ENCODE results near the gene MGMT.

MGMT gene

DNA sequence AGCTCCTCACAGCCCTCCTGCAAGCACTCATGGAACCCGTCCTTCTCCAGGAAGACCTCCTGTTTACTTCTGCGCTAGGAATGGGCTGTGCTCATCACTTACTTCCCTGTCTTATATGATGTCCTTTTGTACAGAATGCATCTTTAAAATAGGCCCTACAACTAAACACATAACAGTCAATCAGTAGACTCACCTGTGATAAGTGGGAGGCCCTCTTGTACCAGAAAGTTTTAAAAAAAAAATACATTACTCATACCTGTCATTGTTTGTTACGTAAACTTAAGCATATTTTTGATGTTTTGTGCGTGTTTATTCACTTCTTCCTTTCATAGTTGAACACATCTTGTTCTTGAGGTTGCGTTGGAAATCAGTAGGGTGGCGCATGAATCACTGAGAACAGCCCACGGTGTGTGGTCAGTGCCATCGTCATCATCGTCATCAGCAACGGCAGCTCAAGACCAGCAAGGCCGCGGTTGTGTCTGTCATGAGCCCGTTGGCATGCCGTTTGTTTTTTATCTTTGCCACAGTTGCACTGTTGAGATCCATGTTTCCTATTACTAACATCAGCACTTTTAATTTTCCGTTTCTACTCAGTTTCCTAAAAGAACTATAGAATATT lies 232.8 kb downstream of the MGMT start:
- TF ChIP-seq, protein P1, sequence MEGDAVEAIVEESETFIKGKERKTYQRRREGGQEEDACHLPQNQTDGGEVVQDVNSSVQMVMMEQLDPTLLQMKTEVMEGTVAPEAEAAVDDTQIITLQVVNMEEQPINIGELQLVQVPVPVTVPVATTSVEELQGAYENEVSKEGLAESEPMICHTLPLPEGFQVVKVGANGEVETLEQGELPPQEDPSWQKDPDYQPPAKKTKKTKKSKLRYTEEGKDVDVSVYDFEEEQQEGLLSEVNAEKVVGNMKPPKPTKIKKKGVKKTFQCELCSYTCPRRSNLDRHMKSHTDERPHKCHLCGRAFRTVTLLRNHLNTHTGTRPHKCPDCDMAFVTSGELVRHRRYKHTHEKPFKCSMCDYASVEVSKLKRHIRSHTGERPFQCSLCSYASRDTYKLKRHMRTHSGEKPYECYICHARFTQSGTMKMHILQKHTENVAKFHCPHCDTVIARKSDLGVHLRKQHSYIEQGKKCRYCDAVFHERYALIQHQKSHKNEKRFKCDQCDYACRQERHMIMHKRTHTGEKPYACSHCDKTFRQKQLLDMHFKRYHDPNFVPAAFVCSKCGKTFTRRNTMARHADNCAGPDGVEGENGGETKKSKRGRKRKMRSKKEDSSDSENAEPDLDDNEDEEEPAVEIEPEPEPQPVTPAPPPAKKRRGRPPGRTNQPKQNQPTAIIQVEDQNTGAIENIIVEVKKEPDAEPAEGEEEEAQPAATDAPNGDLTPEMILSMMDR (IDR thresholded peaks at IDR 0.05; ENCODE audit: control insufficient read depth, extremely low read depth, insufficient read depth), result no peak
- DNase-seq (ENCODE audit: low read depth), result no peak

DNA sequence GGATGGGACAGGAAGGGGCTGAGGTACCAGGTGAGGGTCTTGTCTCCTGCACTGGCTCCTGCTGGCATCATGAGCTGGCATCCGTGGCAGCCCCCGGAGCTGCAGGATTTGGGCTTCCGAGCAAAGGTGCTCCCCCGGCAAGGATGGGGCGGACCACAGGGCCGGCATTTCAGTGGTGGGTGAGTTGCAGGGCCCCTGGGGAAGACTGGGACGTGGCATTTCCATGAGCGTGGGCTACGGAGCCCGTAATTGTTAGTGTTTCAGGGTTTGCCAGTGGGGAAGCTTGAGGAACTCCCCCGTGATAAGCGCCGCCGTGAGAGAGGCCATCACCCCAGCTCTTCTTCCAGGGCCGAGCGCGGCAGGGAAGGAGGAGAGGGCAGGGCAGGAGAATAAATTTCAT lies 235.6 kb downstream of the MGMT start:
- H3K4me3 ChIP-seq (ENCODE audit: low read depth, low read length), result no peak overlapping the region
- no peak for DNase-seq (ENCODE audit: low read depth)
- TF ChIP-seq, protein P1 (IDR thresholded peaks at IDR 0.05; ENCODE audit: control insufficient read depth, extremely low read depth, insufficient read depth), result no peak

More for the DNA sequence above, 232.8 kb downstream of the MGMT start:
- no peak overlapping the region for H3K4me3 ChIP-seq (ENCODE audit: low read depth, low read length)

DNA sequence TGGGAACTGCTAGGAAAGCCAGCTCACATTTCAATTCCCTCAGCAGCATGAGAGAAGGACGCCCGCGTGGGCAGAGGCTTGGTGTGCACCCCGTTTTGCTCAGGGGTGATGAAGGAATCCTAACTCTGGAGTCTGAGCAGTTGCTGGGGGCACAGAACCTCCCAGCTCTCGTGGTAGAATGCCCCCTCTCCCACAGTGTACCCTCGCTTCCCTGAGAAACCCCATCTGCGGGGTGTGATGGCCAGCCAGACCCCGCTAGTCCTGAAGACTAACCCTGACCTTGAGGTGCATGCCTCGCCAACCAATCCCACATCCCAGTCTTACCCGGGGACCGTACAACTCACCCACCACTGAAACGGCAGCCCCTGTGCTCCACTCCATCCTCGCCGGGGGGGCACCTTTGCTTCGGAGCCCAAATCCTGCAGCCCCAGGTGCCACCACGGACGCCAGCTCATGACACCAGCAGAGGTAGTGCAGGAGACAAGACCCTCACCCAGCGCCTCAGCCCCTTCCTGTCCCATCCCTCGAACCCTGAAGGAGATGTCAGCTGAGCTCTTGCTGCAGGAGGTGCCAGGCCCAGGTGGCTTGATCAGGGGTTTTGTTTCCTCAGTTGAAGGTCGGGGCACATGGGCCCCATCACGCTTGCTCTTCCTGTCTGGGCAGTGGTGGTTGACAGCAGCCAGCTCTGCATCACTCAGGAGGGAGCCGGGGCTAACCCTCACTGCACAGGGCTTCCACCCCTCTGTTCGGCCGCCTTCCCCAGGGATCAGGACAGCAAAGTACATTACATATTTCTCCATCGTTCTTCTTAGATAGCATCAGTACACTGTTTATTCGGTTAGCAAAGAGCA lies 236.5 kb downstream of the MGMT start:
- no peak overlapping the region for H3K4me3 ChIP-seq (ENCODE audit: low read depth, low read length)
- DNase-seq (ENCODE audit: low read depth), result no peak
- TF ChIP-seq, protein P1 (IDR thresholded peaks at IDR 0.05; ENCODE audit: control insufficient read depth, extremely low read depth, insufficient read depth), result no peak

DNA sequence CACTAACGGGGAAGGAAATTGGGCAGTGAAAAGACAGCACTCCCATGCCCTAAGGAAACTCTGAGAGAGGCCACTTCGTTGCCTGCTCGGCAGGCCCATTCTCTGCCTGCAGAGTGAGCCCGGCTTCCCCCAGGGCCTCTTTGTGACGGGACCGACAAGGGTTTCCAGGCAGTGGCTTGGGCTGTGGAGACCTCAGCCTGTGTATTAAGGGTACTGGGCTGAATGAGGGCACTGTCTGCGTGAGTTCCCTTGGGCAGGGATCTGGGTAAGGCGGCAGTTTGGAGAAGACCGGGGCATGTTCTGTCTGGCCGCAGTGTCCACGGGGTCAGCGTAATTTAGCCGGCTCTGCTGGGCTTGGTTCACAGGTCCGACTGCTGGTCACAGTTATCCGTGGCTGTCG lies 237.2 kb downstream of the MGMT start:
- TF ChIP-seq, protein P1 (IDR thresholded peaks at IDR 0.05; ENCODE audit: control insufficient read depth, extremely low read depth, insufficient read depth), result no peak
- DNase-seq (ENCODE audit: low read depth), result no peak
- no peak overlapping the region for H3K4me3 ChIP-seq (ENCODE audit: low read depth, low read length)

DNA sequence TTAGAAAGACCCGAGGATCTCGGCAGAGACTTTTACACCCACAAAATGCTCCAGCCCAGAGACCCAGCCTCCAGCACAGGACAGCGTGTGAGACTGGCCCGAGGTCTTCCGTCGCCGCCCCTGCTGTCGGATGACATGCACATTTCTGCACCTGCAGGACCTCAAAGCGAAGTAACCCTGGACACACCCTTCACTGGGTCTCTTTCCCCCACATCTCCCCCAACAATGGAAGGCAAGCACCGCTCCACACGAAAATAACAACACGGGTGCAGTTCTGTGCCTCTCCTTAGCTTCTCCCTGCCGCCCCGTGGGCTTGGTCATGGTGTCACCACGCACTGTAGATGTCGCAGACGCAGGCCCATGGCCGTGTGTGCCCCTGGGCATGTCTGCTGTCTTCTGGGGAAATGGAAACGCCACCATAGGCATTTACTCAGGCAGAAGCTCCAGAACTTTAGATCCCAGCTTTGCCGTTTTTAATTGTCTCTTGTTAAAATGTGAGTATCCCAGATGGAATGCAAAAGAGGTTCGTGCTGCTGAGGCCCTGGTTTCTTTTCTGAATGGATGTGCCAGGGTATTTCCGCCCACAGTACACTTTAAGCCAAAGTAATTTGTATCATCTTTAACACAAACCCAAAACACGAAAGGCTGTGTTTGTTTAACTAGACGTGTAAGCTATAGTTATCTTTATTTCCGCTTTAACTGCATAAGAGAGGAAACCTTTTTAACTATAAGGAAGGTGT lies 237.9 kb downstream of the MGMT start:
- no peak for DNase-seq (ENCODE audit: low read depth)
- TF ChIP-seq, protein P1 (IDR thresholded peaks at IDR 0.05; ENCODE audit: control insufficient read depth, extremely low read depth, insufficient read depth), result no peak
- H3K4me3 ChIP-seq (ENCODE audit: low read depth, low read length), result no peak overlapping the region

DNA sequence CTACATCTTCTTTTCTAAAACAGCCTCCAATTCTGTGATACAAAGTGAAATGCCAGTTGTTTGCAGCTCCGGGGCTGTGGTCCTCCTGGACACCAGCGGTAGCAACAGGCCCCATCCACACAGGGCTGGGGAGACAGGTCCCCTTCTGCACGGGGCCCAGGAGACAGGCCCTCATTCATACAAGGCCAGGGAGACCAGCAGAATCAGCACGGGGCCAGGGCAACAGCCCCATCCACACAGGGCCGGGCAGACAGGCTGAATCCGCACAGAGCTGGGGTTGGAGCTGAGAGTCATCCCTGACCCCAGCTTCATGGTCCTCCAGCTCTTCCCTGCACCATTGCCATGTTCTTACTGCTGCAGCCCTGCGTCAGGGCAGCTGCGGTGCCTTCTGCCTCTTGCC lies 238.6 kb downstream of the MGMT start:
- DNase-seq (ENCODE audit: low read depth), result no peak

More for the DNA sequence above, 238.6 kb downstream of the MGMT start:
- TF ChIP-seq, protein P1 (IDR thresholded peaks at IDR 0.05; ENCODE audit: control insufficient read depth, extremely low read depth, insufficient read depth), result no peak
- no peak overlapping the region for H3K4me3 ChIP-seq (ENCODE audit: low read depth, low read length)
